Measurements from ENCODE around the gene MAPK7. TPM values are rescaled to one million over a fixed set of nuclear protein-coding genes. Genes with fewer than 3 reads are reported as not detected.

Gene MAPK7
- total and polyA plus RNA-seq, 9 of the 15 experiments (the other 6 are each of a cell fraction or from before 2014, with no cell fraction given) = 0.46 to 7.5 (median 2.5) TPM

DNA sequence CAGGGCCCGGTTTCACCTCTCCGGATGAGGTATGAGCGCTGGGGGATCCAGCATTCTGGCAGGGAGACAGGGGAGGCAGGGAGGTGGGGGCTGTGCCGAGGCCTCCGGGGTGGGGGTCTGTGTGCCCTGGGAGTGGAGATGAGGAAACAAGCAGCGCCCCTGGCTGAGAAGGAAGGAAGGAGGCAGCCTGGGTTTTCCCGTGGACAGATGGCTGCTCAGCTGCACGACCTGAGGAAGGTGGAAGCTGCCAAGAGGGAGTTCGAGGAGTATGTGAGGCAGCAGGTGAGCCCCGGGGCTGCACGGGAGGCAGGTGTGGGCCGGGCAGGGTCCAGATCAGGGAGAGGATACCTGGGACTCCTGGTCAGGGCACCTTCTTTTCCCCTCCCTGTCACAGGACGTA lies 37.0 kb downstream of the MAPK7 start:
- Histone ChIP-seq H3K27ac (ENCODE audit: extremely low read depth, low read depth, low read length) (no peak overlapping the region), H3K27me3 (ENCODE audit: control insufficient read depth in 2 of 2, insufficient read depth in 2 of 2, low read length in 2 of 2) (peaks cover 5 to 67% of the 10 kb centered on the region in 2 experiments; a peak in 4 of 5 replicates), H3K4me3 (no peak overlapping the region), H3K9ac (ENCODE audit: insufficient read depth in 1 of 2, low read depth in 2 of 2, low read length in 2 of 2) (no peak overlapping the region), H3K9me1 (ENCODE audit: control insufficient read depth, insufficient read depth, low read length) (no peaks in the 10 kb centered on the region), H3K36me3 (ENCODE audit: control insufficient read depth, insufficient read depth, low read length) (no peaks in the 10 kb centered on the region), H3K4me2 (ENCODE audit: insufficient read depth, low read length) (no peak overlapping the region), H2AFZ (ENCODE audit: low read depth, low read length) (no peak overlapping the region), H3K4me1 (replicated peaks in 1 of 2; ENCODE audit: control insufficient read depth in 2 of 2, insufficient read depth in 2 of 2, low read length in 2 of 2) (no peaks in the 10 kb centered on the region), H3K79me2 (ENCODE audit: control insufficient read depth, insufficient read depth, low read length) (no peaks in the 10 kb centered on the region), H4K20me1 (replicated peaks; ENCODE audit: control insufficient read depth, insufficient read depth, low read length) (no peaks in the 10 kb centered on the region), H3K9me3 (replicated peaks; ENCODE audit: control insufficient read depth, insufficient read depth, low read depth, low read length) (no peaks in the 10 kb centered on the region)
- FAIRE-seq (no peak), DNase-seq (ENCODE audit: extremely low read depth in 1 of 4, low spot score in 3 of 4) (no peak), ATAC-seq (no peak)
- intact Hi-C loops (cut with micrococcal nuclease) = no loop called here
- ChIA-PET POLR2A (no interaction called here), CTCF (ENCODE audit: low intra/inter-chr PET ratio) (no interaction called here)
- no TSS peak for BruUV-seq (replicated peaks)
- 0% methylated on average over 5 of the region's 13 CpGs for WGBS (ENCODE audit: insufficient coverage, low coverage, missing lambda C conversion rate)
- TF ChIP-seq CREM (IDR thresholded peaks at IDR 0.05; ENCODE audit: low read depth) (no peak), NCOA6 (IDR thresholded peaks at IDR 0.05) (no peak), TCF7L2 (IDR thresholded peaks at IDR 0.05; ENCODE audit: low read depth, low read length) (no peak), NUFIP1 (IDR thresholded peaks at IDR 0.05; ENCODE audit: partially characterized antibody) (no peak), FOXJ2 (tag; IDR thresholded peaks at IDR 0.05) (no peak), POLR2H (tag; IDR thresholded peaks at IDR 0.05; ENCODE audit: low read depth) (no peak)
- in situ Hi-C loops (cut with MboI) = no loop called here

Data from K562 (cell line).